IPS DF 6.9 (cell line): ENCODE data around the gene FOXP3.
"Not testable (repeated sequence)": the region's sequence is repeated elsewhere in the genome, so short reads cannot be mapped to it uniquely, and the experiment has no call there.

ENCODE experiments used
- DNase-seq: peaks from one replicate; pipeline ENCODE4 v3.0.0-alpha.2; 2013; ENCODE audit warnings: low read depth, low spot score
- H3K27ac ChIP-seq: one replicate; pipeline ENCODE4 v1.5.1; 2013; ENCODE audit warnings: low read length, control low read depth
- H3K27me3 ChIP-seq: 2 replicates; pipeline ENCODE4 v1.6.1; 2013; ENCODE audit warnings: mild to moderate bottlenecking, low read length; ENCODE audit not compliant: control insufficient read depth, insufficient read depth
- H3K36me3 ChIP-seq: 2 replicates; pipeline ENCODE4 v1.6.1; 2013; ENCODE audit warnings: low read length; ENCODE audit not compliant: control insufficient read depth, insufficient read depth
- H3K4me1 ChIP-seq: 2 replicates; pipeline ENCODE4 v1.6.1; 2013; ENCODE audit warnings: low read length; ENCODE audit not compliant: control insufficient read depth, insufficient read depth
- H3K4me3 ChIP-seq: 2 replicates; pipeline ENCODE4 v1.5.1; 2013; ENCODE audit warnings: mild to moderate bottlenecking, low read length
- H3K9me3 ChIP-seq: 2 replicates; pipeline ENCODE4 v1.6.1; 2013; ENCODE audit warnings: low read length, inconsistent platforms; ENCODE audit not compliant: control insufficient read depth, insufficient read depth
- WGBS: extraction: QIAGEN DNeasy Blood & Tissue Kit; methylation state at CpG from one replicate; pipeline ENCODE4 v1.1.7; 2013; ENCODE audit warnings: mixed read lengths, missing lambda C conversion rate; ENCODE audit not compliant: insufficient read length, insufficient coverage; 5-methylcytosine and 5-hydroxymethylcytosine counted together

Gene FOXP3, protein sequence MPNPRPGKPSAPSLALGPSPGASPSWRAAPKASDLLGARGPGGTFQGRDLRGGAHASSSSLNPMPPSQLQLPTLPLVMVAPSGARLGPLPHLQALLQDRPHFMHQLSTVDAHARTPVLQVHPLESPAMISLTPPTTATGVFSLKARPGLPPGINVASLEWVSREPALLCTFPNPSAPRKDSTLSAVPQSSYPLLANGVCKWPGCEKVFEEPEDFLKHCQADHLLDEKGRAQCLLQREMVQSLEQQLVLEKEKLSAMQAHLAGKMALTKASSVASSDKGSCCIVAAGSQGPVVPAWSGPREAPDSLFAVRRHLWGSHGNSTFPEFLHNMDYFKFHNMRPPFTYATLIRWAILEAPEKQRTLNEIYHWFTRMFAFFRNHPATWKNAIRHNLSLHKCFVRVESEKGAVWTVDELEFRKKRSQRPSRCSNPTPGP

GRCh38 chrX:49264460-49264859, at the start of gene FOXP3:
Gene FOXP3, minus strand, starts transcription at chrX:49264710. Its CDS starts 6,205 bp downstream, at chrX:49258505.
- Histone ChIP-seq H3K36me3 (no peaks in the 10 kb centered on the region), H3K4me3 (no peak within 1 kb of the TSS), H3K27ac (no peak within 1 kb of the TSS), H3K4me1 (no peaks in the 10 kb centered on the region), H3K27me3 (no peaks in the 10 kb centered on the region), H3K9me3 (no peaks in the 10 kb centered on the region)
- DNase-seq: no peak
- WGBS: no CpG with 5 or more reads among the region's 11 CpGs

GRCh38 chrX:49312176-49312575, 47.7 kb upstream of the FOXP3 start:
- WGBS: no CpG with 5 or more reads among the region's 2 CpGs
- no peaks in the 10 kb centered on the region for H3K36me3 ChIP-seq
- no peak for DNase-seq
- H3K9me3 ChIP-seq: no peaks in the 10 kb centered on the region
- no peak overlapping the region for H3K27ac ChIP-seq
- H3K4me3 ChIP-seq: no peak overlapping the region
- no peaks in the 10 kb centered on the region for H3K4me1 ChIP-seq
- H3K27me3 ChIP-seq: no peaks in the 10 kb centered on the region

DNA sequence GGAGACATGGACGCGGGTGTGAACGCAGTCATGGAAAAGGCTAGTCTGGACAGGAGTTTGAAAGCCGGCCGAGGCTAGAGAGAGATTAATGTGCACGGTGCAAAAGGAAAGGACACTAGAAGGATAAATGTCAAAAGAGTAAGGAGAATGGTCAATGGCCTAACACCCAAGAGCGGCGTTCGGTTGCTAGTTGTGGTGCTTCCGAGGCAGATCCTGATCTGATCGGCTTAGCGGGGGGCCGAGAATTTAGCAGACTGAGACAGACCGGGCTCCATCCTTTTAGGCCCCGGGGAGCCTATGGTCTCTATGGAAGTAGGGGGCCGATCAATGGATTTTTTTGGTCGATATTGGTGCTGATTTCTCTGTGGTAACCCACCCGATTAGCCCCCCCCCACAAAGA, 45.9 kb upstream of the FOXP3 start:
- no peaks in the 10 kb centered on the region for H3K27me3 ChIP-seq
- no CpG with 5 or more reads among the region's 18 CpGs for WGBS
- H3K9me3 ChIP-seq: no peaks in the 10 kb centered on the region
- no peak overlapping the region for H3K27ac ChIP-seq
- no peak overlapping the region for H3K4me3 ChIP-seq
- DNase-seq: no peak
- H3K4me1 ChIP-seq: no peaks in the 10 kb centered on the region
- H3K36me3 ChIP-seq: no peaks in the 10 kb centered on the region

DNA sequence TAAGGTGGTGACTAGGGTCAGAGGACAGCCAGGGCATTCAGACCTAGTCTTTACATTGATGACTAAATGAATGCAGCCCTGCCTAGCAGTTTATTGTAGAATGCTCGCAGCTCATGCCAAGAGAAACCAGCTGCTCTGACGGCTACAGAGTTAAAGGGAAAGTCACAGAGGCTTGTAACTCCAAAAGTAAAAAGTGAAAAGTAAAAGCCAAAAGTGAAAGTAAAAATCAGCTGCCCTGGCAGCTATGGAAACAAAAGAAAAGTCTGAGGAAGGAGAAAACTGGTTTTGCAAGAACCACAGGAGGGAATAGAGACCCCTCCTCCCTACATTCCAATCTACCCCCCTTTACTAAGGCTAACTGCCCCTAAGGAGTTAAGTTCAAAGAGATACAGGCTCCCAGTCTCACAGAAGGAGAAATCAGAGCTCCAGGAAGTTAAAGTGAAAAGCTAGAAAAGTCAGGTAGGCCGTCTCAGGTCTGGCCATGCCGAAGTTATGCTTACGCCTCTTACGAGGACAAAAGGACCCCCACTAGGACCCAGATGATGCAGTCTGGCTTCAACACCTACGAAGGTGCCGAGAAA, 45.0 kb upstream of the FOXP3 start:
- Histone ChIP-seq H3K36me3 (no peaks in the 10 kb centered on the region), H3K9me3 (no peaks in the 10 kb centered on the region), H3K27me3 (no peaks in the 10 kb centered on the region), H3K27ac (no peak overlapping the region), H3K4me3 (no peak overlapping the region), H3K4me1 (no peaks in the 10 kb centered on the region)
- peak; percentile 39 for DNase-seq
- no CpG with 5 or more reads among the region's 8 CpGs for WGBS

GRCh38 chrX:49308604-49309269, 44.2 kb upstream of the FOXP3 start:
- DNase-seq: no peak
- Histone ChIP-seq H3K36me3 (no peaks in the 10 kb centered on the region), H3K27ac (no peak overlapping the region), H3K9me3 (no peaks in the 10 kb centered on the region), H3K4me1 (no peaks in the 10 kb centered on the region), H3K4me3 (no peak overlapping the region), H3K27me3 (no peaks in the 10 kb centered on the region)
- WGBS: no CpG with 5 or more reads among the region's 15 CpGs

DNA sequence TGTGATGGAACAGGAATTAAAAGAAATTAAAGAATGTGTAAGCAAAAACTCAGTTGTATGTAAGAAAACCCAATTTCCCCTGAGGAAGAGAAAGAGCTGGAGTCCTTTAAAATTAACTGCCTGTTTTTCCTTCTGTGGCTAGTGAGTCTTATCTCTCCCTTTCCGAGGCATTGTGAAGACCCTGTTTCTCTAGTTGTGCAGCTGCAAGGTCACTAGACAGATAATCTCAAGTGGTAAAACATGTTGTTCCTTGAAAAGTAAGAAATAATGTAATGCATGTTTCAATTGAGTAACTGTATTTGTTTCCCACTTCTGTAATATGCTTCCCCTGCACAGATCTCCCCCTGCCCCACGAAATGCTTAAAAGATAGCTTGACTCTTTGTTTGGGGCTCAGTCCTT, 43.3 kb upstream of the FOXP3 start:
- H3K27ac ChIP-seq, H3K4me3 ChIP-seq, DNase-seq, H3K4me1 ChIP-seq, H3K27me3 ChIP-seq, H3K36me3 ChIP-seq, H3K9me3 ChIP-seq: not testable (repeated sequence)
- WGBS: no CpG with 5 or more reads among the region's 2 CpGs

GRCh38 chrX:49303346-49303745, 38.8 kb upstream of the FOXP3 start, which contains the start of gene GAGE10:
Gene GAGE10, plus strand, starts transcription at chrX:49303646. Its CDS starts 1,214 bp downstream, at chrX:49304860.
- Histone ChIP-seq H3K27me3 (no peaks in the 10 kb centered on the region), H3K9me3 (no peaks in the 10 kb centered on the region), H3K27ac (no peak within 1 kb of the TSS), H3K4me1 (0 out of 2 replicates have a peak, but pooled peaks cover 4% of the 10 kb centered on the region), H3K36me3 (no peaks in the 10 kb centered on the region), H3K4me3 (no peak within 1 kb of the TSS)
- WGBS: no CpG with 5 or more reads among the region's 15 CpGs
- no peak for DNase-seq

DNA sequence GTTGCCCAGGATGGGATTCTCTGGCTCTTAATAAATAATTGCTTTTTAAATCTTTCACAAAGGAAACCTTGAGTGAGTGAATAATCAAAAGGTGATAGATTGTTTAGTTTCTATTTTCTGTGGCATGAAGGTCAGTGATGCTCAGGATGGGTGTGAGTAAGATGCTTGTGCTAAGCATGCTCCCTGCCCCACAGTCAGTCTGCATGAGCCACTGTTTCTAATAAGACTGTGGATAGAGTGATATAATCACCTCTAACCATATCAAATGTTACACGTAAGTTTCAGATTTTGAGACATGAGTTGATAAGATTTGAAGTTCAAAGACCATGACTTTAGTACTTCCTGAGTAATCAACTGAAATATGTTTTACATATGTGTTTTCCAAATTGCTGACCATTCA, 36.2 kb upstream of the FOXP3 start:
- no CpG with 5 or more reads among the region's 1 CpG for WGBS
- H3K4me1 ChIP-seq: 0 out of 2 replicates have a peak, but pooled peaks cover 4% of the 10 kb centered on the region
- no peak for DNase-seq
- no peaks in the 10 kb centered on the region for H3K27me3 ChIP-seq
- no peak overlapping the region for H3K27ac ChIP-seq
- no peak overlapping the region for H3K4me3 ChIP-seq
- H3K9me3 ChIP-seq: no peaks in the 10 kb centered on the region
- H3K36me3 ChIP-seq: no peaks in the 10 kb centered on the region

GRCh38 chrX:49299293-49299692, 34.8 kb upstream of the FOXP3 start:
- not testable (repeated sequence) for H3K36me3 ChIP-seq, H3K27me3 ChIP-seq, DNase-seq, H3K4me3 ChIP-seq, H3K27ac ChIP-seq, H3K9me3 ChIP-seq, H3K4me1 ChIP-seq
- no CpG with 5 or more reads among the region's 5 CpGs for WGBS

- Histone ChIP-seq H3K36me3 (no peaks in the 10 kb centered on the region), H3K4me1 (no peaks in the 10 kb centered on the region), H3K27me3 (no peaks in the 10 kb centered on the region), H3K9me3 (no peaks in the 10 kb centered on the region), H3K27ac (no peak overlapping the region), H3K4me3 (no peak overlapping the region)
- WGBS: no CpG with 5 or more reads among the region's 17 CpGs
- no peak for DNase-seq
Observed at GRCh38 chrX:49292400-49293362, 28.2 kb upstream of the FOXP3 start.
